HG03378 (cell line): ENCODE results near the gene MYO15A.

Source experiments
- ATAC-seq: cut with Tn5 transposase; IDR thresholded peaks from one replicate; pipeline ENCODE4 v1.9.1; 2021; ENCODE audit warnings: mild to moderate bottlenecking, moderate library complexity; ENCODE audit not compliant: unreplicated experiment

The MYO15A gene

DNA sequence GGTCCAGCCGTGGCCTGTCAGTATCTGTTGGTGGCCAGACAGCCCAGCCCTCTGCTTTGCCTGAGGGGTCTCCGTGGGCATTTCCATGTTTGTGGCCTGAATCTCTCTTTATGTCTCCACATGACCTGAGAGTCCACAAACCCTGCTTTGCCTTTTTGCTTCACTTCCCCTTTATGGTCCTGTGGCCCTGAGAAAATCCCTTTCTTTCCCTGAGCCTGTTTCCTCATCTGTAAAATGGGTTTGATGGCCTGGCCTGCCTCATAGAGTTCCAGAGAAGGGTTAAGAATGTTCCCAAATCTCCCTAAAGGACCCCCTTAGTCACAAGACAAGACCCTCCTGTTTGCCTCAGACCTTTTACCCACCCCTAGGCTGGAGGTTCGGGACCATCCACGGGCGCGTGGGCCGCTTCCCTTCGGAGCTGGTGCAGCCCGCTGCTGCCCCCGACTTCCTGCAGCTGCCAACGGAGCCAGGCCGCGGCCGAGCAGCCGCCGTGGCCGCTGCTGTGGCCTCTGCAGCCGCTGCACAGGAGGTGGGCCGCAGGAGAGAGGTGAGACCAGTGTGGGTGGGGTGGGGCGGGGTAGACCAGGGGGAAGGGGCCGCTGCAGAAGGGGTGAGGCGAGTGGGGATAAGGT is 48.9 kb downstream of the MYO15A start:
- no peak for ATAC-seq

DNA sequence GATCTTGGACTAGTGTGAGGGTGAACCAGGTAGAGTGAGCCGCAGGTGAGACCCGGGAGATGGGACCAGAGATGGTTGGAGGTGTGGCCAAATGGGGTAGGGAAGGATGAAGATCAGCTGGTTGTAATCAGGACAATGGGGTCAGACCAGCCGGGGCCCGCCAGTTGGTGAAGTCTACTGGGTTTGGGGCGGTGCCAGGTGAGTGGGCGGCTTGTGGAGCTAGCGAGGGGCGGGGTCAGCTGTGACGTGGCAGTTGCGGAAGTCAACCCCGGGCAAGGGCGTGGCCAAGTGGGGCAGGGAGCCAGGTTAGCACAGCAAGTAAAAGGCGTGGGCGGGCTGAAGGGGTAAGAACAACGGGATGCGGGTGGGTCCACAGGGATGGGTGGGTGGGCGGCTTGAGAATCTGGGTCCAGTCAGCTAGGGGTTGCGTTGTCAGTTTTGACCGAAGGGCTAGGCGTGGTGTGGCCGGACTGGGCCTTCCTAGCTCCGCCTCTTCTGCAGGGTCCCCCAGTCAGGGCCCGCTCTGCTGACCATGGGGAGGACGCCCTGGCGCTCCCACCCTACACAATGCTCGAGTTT is 49.6 kb downstream of the MYO15A start:
- no peak for ATAC-seq

DNA sequence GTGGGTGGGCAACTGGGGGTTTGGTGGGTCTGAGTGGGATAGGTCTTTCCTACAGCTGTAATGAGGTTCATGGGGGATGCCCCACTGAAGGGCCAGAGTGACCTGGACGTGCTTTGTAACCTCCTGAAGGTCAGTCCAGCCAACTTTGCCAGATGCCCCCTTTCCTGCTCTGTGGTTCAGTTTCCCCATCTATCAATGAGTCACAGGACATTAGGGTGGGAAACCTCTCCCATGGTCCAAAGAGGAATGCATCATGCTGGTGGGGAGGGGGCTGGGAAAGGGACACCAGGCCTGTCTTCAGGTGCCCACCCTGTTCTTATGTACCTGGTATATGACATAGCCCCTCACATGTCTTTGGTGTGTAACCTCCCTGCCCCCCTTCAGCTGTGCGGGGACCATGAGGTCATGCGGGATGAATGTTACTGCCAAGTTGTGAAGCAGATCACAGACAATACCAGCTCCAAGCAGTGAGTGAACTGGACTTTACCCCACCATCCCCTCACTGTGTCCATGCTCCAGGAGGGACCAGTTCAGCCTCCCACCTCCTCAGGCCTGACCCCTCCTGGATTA is 51.1 kb downstream of the MYO15A start:
- no peak for ATAC-seq

DNA sequence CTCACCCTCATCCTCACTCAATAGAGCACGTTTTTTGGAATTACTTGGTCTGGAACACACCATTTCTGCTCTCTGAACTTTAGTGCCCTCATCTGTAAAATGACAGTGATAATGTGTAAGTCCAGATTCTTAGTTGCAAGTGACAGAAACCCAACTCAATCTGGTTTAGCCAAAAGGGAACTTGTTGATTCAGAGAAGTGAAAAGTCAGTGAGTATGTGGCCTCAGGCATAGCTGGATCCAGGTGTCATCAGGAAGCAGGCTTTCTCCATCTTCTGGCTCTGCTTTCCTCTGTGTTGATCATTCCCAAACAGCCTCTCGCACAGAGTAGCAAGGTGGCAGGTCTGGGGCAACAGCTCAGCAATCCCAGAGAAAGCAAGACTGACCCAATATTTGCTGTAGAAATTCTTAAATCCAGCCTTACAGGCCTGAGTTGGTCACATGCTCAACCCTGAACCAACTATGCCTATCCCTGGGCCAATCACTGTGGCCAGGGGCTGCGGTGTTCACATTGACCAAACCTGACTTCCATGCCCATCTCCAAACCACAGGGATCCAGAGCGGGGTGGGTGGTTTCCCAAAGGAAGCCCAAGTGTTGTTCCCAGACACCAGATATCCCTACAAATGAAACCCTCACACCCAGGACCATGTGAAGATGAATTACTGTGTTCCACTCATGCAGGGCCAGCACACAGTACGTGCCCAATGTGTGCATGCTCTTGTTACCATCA is 51.7 kb downstream of the MYO15A start:
- ATAC-seq: no peak

DNA sequence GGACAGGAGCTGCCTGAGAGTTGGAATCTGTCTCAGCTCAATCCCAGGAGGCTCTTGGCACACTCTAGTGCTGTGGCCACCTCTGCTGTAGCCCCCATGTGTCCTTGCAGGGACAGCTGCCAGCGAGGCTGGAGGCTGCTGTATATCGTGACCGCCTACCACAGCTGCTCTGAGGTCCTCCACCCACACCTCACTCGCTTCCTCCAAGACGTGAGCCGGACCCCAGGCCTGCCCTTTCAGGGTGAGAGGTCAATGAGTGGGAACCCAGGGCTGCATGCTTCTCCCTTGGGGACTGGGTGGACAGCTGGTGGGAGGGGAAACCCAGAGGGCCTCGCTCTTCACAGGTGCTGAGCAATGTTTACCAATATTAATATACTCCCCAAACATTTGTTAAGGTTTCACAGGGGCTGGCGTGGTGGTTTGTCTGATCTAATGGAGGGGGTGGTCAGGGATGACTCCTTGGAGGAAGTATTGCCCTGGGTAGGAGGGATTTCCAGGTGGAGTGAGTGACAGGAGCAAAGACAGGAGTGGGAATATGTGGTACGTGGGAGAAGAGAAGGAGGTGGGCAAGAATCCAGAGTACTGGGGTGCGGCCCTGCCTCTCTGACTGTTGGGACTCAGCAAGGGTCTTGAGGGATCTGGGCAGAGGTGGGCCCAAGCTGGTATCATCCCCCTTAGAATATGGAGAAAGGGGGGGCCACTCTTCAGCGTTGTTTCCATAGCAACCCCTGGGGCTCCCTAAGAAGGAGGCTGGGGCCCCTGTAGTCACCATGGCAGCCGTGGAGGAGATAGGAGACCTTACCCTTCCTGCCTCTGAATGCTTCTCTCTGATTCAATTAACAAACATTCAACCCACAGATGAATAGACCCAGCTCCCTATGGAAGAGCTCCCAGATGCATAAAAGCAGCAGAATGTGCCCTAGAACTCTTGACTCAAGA is 52.9 kb downstream of the MYO15A start:
- ATAC-seq: peak; percentile 63

DNA sequence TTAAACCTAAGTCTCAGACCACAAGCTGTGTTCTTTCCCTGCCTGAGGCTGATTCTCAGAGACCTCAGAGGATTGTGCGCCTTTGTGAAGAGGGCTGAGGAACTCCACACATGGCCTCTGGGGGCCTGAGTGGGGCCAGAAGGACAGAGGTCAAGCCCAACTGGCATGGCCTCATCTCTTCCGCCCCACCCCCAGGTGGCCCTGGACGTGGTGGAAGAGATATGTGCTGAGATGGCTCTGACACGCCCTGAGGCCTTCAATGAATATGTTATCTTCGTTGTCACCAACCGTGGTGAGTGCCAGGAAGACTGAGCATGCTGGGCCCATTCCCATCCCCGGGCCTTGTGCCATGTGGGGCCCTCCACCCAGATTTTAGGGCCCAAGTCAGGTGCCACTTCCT is 55.0 kb downstream of the MYO15A start:
- no peak for ATAC-seq

DNA sequence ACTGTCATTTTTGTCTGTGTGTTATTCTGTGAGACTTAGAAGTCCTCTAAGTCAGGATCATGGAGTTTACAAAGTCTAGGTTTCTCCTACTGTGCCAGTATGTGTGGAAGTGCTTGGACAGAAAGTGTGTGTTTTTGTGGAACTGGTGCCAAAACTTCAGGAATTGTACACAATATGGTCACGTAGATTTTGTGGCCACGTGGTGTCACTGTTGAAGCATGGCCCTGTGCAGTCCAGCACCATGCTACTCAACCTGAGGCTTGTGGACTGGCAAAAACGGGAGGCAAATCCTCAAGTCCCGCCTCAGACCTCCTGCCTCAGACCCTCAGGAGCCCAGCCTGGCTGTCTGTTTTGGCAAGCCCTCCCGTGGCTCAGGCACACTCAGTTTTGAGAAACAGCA is 58.3 kb downstream of the MYO15A start:
- ATAC-seq: no peak

DNA sequence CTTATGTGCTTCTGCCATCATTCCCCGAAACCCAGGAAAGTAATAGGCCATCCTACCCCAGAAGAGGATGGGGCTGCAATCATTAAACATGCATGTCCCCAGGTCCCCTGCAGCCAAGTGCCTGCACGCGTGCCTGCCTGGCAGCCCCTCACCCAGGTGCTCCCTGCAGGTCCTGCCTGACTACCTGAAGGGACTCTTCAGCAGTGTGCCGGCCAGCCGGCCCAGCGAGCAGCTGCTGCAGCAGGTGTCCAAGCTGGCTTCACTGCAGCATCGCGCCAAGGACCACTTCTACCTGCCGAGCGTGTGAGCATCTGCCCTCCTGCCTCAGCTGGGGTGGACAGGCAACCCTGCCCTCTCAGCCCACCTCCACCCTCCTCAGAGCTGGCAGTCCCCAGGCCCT is 58.9 kb downstream of the MYO15A start:
- ATAC-seq: no peak

DNA sequence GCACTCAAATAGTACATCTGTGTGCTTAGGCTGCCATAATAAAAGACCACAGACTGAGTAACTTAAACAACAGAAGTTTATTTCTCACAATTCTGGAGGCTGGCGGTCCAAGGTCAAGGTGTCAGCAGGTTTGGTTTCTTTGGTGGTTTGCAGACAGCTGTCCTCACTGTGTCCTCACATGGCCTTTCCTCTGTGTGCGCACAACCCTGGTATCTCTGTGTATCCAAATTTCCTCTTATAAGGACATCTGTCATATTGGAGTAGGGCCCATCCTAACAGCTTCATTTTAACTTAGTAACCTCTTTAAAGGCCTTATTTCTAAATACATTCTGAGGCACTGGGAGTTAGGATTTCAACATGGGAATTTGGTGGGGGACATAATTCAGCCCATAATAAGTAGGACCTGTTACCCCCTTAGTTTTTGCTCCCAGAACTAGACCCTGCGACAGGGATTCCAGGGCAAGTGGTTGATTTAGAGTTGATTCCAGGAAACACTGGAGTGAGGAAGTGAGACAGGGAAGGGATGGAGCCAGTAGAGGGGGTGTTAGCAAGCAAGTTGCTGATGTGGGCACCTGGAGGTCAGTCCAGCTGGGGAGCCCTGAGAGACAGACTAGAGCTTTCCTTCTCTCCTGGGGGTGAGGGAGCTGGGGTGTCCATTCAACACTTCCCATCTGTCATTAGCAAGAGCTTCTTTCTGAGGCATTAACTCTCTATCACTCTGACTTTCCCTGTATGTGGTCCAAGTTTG is 64.1 kb downstream of the MYO15A start:
- no peak for ATAC-seq

DNA sequence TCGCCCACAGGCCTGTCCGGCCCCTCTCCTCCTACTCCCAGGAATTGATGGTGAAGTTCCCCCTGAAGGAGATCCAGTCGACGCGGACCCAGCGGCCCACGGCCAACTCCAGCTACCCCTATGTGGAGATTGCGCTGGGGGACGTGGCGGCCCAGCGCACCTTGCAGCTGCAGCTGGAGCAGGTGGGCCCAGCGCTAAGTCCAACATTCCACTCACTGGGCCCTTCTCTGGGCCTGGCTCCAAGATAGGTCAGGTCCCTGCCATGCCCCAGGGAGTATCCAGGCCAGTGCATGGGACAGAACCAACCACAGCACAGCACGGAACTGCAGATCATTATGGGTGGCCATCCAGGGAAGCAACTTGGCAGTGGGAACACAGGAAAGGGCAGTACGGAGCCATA is 65.2 kb downstream of the MYO15A start:
- ATAC-seq: no peak

DNA sequence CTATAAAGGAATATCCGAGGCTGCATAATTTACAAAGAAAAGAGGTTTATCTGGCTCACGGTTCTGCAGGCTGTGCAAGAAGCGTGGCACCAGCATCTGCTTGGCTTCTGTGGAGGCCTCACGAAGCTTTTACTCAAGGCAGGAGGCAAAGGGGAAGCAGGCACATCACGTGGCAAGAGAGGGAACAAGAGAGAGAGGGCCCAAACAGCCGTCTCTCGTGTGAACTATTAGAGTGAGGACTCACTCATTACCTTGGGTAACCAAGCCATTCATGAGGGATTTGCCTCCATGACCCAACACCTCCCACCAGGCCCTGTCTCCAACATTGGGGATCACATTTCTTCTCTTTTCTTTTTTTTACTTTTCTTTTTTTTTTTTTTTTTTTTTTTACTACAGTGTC is 67.6 kb downstream of the MYO15A start:
- no peak for ATAC-seq

DNA sequence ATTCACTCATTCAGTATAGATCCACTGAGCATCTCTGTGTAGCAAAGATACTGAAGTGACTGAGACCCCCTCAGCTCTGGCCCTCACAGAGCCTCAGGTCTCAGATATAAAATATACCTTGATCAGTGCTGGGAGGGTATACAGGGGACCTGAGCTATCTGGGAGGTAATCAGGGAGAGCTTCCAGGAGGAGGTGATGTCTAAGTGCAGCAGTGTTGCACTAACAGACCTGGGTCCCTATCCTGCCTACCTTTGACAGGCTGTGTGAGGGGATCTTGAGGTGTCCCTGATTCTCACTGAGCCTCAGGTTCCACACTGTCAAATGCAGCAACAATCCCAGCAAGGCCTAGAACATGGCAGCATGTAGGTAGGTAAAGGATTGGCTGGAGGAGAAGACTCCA is 68.6 kb downstream of the MYO15A start:
- no peak for ATAC-seq

DNA sequence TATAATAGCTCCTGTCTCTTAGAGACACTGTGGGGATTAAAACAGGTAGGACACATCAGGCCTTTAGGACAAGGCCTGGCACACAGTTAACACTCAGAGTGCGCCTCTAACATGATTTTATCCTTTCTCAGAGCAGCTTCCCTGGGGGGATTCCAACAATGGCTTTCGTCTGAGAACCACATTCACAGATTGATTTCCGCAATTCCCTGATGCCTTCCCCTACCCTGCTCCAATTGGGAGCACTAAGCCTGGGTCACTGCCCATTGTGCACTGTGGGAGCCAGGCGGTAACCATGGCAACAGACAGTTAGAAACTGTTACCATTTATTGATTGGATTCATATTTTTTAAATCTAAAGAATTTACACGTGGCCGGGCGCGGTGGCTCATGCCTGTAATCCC is 69.2 kb downstream of the MYO15A start:
- ATAC-seq: no peak

DNA sequence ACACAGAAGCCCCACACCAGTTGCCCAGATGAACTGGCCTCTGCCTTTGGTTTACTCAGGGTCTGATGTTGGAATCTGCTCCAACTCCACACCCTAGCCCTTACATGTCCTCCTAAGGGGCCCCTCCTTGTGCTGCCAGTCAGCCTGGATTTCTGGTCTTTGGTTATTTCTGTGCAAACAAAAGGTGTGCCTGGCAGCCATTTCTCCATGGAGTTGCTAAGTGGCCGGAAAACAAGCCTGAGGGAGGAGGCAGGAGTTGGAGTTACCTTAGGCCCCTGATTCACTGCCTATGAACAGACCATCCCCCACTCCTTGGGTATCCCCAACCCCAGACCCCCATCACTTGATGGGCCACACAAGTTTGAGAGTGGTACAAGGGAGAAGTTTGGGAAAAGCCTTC is 70.6 kb downstream of the MYO15A start:
- no peak for ATAC-seq

DNA sequence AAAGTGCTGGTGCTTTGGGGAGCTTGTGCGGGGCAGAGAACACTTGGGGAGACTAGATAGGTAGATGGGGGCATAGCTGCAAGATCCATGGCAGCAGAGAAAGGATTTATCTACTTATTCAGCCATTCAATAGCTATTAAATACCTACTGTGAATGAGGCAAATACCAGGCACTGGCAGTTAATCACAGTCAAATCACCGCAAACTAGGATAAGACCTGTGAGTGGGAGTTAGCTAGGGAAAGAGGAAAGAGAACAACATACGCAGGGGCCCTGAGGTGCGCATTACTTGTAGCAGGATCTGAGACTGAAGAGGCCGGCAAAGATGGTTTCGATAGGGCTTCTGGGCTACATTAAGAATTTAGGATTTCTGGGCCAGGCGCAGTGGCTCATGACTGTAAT is 71.2 kb downstream of the MYO15A start:
- no peak for ATAC-seq

DNA sequence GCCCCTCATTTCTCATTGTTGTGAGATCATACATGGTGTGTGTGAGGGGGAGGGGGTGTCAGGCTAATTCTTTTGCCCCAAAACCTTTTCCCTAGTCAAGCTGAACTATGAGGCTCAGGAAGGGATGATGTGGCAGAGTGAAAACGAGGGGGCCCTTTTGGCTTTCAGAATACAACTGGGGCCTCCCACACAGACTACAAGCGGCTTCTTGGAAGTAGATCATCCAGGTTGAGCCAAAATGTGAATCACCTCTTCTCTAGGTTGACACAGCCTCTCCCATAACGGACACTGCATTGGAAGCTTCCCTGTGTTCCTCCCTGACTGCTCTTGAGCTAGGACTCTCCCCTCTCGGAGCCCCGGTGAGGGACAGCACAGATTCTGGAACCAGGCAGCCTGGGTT is 72.8 kb downstream of the MYO15A start:
- ATAC-seq: no peak

DNA sequence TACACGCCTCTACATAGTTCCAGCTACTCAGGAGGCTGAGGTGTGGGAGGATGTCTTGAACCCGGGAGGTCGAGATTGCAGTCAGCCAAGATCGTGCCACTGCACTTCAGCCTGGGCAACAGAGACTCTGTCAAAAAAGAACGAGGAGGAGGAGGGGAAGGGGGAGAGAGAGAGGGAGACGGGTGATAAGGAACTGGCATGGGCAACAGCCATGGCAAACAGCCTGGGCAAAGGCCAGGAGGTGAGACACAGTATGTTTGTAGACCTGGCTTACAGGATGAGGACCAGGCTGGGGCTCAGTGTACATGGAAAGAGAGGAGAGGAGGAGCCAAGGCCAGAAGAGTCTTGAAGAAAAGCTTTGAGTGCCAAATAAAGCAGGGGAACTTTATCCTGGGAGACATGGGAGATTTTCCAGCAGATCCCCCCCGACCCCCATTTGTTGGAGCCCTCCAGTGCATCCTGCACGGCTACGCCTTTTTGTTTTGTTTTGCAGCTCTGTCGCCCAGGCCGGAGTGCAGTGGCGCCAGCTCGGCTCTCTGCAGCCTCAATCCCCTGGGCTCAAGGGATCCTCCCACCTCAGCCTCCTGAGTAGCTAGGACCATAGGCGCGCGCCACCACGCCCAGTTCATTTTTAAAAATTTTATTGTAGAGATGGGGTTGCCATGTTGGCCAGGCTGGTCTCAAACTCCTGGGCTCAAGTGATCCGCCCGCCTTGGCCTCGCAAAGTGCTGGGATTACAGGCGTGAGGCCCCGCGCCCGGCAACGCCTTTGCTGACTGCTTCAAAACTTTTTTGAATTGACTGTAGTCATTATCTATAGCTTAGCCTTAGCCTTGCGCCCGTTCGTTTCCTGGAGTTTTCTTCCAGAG is 73.8 kb downstream of the MYO15A start:
- ATAC-seq: no peak

DNA sequence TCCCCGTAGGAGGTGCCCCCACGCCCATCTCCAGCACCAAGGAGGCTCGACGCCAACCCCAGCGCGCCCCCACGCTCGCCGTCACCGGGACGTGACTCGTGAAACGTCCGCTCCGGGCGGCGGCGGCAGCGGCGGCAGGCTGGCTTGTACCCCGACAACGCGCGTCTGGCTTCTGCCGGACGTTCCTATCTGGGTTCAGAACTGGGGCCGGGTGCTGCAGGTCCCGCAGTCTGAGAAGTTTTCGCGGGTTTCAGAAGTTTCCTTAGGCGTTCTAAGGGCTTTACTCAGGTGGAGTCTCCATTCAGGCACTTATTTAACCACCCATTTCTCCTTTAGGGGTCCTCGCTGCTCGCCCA is 74.4 kb downstream of the MYO15A start:
- ATAC-seq: peak; percentile 38

DNA sequence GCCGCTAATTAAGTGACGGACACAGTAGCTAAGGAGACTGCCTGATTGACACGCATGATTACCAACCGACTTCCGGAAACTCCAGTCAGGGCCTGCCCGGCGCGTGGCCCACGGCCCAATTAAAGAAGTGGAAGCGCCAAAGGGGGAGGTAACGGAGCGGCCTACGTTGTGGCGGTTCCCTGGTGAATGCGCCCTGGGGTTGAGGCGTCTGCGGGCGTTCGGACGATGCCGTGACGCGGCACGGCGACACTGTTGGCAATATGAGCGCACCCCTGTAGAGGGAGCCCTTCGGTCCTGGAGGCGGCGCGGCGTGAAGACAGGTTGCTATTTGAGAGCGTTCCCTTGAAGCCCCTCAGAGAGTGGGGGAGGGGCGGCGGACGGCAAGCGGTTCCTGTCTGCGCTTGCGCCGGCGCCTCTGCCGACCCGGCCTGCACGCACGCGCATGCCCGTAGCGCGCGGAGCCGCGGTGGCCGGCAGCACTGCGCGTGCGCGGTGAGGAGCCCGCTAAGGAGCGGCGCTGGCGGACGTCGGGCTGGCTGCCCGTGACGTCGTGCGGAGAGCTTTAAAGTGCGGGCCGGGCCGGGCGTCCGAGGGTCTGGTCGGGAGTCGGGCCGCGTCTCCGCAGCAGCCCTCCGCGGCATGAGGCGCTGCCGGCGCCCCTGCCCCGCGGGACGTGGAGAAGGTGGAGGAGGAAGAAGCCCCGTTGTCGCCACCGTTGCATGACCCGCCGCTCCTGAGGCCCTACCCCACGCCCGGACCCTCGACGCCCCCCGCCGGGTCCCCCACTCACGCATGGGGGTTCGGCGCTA is 75.0 kb downstream of the MYO15A start, which contains the start of gene ALKBH5:
ALKBH5 (plus strand) TSS at position 495 of the 809 bp plus-strand sequence. CDS start 416 bp downstream, outside the sequence.
- ATAC-seq: peak; percentile 83
